Measurements from ENCODE around the gene DARS1.
"Not testable (repeated sequence)": the region's sequence is repeated elsewhere in the genome, so short reads cannot be mapped to it uniquely, and the experiment has no call there.

DARS1 gene

GRCh38 chr2:135935914-135936313 lies 49.5 kb downstream of the DARS1 start:
- DNase-seq: no peak

GRCh38 chr2:135931776-135932443 lies 53.5 kb downstream of the DARS1 start:
- no peak for DNase-seq

GRCh38 chr2:135926605-135927004 lies 58.8 kb downstream of the DARS1 start:
- DNase-seq: no peak

DNA sequence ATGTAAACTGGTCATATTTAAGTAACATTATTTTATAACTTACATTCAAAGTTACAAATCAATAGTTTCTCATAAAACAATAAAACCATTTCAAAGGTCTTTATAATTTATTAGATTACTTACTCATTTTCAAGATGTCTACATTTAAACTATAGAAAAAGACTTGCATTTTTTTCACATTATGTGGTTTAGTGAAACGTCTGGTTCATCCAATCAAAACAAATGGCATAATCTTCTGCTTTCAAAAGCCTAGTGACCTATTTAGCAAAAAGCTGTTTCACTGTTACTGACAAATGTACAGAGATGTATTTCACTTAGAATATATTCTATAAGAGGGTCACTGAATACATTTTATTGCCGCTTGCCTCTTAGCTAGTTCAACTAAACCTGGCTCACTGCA lies 59.9 kb downstream of the DARS1 start:
- no peak for DNase-seq

DNA sequence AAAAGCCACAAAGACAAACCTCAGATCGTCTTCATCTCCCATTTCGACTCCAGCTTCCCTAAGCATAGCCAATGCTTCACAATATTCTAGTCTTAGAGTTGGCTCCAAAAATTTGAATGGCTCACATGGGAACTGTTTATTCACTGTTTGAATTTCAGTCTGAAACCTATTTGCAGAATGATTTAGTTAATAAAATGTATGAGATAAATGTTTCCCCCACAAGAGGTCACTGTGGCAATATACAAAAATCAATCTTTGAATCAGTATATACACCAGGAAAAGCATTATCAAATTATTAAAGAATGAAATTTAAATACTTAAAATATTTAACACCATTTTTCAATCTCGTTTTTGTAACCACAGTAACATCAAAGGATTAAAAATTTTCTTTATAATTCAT lies 69.2 kb downstream of the DARS1 start:
- DNase-seq: peak in 1 of 2 donors; percentile 65

- DNase-seq: no peak
These were observed 70.9 kb downstream of the DARS1 start for GRCh38 chr2:135914485-135914884.

GRCh38 chr2:135913727-135914365 lies 71.6 kb downstream of the DARS1 start:
- DNase-seq: peak; percentile 6 to 71

DNA sequence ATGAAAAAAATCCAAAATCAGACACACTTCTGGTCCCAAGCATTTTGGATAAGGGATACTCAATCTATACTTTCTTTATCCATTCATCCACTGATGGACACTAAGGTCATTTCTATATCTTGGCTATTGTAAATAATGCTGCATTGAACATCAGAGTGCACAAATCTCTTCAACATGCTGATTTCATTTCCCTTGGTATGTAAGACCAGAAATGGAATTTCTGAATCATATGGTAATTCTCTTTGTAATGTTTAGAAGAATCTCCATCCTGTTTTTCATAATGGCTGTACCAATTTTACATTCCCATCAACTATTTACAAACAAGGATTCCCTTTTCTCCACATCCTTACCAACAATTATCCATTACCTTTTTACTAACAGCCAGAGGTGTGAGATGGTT lies 75.5 kb downstream of the DARS1 start:
- no peak for DNase-seq

DNA sequence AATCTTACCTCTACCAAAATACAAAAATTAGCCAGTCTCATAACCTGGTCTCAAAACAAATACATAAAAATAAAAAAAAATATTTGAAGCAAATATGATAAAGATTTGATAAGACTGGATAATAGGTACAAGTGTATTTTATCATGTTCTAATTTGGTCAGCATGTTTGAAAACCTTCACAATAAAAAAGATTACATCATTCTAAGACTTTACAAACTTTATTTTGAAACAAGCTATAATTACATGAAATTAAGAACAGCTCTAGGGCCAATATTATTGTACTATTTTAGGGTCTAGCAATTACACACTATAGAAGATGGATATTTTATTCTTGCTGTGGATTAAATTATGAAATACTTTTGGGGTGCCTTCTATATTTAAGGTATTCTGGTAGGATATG lies 79.7 kb downstream of the DARS1 start:
- DNase-seq: no peak

DNA sequence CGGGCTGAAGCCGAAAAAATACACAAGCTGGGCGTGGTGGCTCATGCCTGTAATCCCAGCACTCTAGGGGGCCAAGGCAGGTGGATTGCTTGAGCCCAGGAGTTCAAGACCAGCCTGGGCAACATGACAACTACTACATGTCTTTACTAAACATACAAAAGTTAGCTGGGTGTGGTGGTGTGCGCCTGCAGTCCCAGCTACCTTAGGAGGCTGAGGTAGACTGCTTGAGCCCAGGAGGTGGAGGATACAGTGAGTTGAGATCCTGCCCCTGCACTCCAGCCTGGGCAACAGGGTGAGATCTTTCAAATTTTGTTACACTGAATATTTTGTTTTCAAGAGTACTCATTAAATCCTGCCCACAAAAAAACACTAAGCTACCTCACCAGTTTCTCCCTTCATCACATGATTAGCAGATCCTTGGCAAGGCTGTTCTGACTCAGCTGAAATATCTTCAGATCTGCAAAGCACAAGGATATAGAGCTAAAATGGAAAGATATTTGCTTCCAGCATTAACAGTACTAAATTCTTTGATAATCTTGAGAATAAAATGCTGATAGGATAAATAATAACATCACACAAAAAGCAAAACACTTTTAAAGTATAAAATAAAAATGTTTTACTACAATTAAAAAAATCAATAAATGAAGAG lies 81.0 kb downstream of the DARS1 start:
- no peak for DNase-seq

DNA sequence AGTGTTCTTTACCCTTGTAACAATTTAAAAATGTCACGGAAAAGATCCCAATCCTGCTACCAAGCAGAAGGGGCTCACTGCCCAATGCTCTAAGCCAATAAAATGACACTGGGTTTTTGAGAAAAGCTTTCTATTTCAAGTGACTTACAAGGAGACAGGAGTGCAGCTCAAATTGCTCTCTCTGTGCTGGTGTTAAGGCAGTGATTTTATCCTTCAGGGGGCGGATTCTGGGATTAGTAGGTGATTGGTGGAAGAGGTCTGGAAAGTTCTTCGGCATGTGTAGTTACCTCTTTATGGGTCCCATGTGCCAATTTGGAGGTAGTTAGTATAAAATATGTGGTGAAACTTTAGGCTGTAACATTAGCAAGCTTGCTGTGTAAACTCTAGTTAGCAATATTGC lies 81.8 kb downstream of the DARS1 start:
- no peak for DNase-seq

DNA sequence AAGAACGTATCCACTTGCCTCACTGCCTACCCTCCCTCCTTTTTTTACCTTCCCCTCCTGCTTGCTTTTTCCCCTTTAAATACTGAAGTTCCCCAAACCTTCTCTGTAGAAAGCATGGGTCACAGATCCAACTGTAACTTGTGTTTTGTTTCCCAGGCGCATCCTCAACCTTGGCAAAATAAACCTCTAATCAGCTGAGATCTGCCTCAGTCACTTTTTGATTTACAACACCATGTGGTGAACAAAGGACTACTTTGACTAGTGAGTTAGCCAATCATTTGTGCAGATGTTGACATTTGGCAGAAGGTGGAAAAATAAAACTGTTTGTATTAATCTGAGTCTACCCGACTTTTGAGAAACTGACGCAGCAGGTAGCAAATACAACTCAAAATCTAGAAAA lies 85.9 kb downstream of the DARS1 start:
- DNase-seq: no peak

DNA sequence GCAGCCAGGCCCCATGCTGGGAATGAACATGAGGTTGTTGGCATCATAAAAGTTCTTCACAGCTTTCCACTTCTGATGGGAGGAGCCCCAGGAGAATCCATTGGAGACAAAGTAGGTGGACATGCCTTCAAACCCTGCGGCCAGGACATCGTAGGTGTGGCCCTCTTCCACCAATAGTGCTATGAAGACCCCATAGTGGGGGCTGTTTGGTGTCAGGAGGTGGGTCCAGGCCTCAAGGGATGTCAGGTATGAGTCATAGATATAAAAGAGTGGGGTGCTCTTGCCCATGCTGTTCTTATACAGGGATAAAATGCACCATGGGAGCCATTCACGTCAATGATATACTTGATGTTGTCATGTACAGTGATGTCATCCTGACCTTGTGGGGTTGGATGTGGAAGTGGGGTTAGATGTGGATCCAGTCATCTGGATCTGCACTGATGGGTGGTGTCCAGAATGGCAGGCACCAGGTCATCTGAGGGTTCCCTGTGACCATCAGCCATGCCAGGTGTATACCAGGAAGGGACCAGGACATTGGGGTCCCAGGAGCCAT lies 87.1 kb downstream of the DARS1 start:
- no peak for DNase-seq

- no peak for DNase-seq
These were observed 90.5 kb downstream of the DARS1 start for GRCh38 chr2:135894930-135895329.

DNA sequence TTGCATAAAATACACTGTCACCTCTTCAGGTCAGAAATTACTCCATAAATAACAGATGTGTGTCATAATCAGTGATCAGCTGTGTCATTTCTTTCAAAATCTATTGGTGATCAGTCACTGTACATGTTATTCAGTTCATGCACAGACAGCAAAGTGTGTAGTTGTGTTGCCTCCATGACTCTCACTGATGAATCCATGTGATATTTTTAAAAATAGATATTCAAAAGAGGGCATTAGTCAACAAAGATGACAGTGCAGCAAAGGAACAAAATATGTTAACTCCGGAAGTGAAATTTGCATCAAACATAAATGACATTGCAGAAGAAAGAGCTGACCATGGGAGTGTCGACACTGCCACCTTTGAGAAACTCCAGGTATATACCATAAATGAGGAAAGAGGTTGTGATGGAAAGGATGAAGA lies 92.0 kb downstream of the DARS1 start:
- DNase-seq: no peak

DNA sequence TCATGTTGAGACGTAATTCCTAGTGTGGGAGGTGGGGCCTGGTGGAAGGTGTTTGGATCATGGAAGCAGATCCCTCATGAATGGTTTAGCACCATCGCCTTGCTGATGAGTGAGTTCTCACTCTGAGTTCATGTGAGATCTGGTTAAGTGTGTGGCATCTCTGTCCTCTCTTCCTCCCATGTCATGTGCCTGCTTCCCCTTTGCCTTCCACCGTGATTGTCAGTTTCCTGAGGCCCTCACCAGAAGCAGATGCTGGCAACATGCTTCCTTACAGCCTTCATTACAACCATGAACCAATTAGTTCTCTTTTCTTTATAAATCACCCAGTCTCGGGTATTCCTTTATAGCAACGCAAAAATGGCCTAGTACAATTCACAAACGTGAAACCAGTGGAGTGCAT lies 94.6 kb downstream of the DARS1 start:
- DNase-seq: peak in 1 of 2 donors; percentile 18

DNA sequence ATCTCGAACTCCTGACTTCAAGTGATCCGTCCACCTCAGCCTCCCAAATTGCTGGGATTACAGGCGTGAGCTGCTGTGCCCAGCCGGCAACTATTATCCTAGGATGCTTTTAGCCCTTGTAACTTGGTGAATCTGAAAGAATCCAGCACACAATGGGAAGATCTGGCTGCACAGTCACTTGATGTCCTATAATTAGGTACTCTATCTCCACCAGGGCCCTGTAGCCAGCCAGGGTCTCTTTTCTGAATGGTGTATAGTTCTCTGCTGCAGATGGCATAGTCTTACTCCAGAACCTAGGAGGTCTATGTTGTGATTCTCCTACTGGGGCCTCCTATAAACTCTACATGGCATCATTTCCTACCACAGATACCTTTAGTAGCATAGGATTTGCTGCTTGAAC lies 95.3 kb downstream of the DARS1 start:
- DNase-seq: no peak

GRCh38 chr2:135888587-135888986 lies 96.8 kb downstream of the DARS1 start:
- not testable (repeated sequence) for DNase-seq

GRCh38 chr2:135885709-135886108 lies 99.7 kb downstream of the DARS1 start:
- DNase-seq: no peak

- DNase-seq: no peak
These were observed 103.0 kb downstream of the DARS1 start for GRCh38 chr2:135882415-135882814.

DNA sequence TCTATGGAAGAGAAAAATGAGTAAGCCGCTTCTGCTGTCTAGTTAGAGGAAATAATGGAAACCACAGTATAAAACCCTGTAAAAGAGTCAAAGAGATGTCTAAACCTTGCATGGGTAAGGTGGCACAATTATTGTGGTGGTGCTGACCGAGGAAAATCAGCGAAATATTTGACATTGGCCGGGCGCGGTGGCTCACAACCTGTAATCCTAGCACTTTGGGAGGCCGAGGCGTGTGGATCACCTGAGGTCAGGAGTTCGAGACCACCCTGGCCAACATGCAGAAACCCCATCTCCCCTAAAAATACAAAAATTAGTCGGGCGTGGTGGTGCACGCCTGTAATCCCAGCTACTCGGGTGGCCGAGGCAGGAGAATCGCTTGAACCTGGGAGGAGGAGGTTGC lies 108.7 kb downstream of the DARS1 start:
- DNase-seq: not testable (repeated sequence)

DNA sequence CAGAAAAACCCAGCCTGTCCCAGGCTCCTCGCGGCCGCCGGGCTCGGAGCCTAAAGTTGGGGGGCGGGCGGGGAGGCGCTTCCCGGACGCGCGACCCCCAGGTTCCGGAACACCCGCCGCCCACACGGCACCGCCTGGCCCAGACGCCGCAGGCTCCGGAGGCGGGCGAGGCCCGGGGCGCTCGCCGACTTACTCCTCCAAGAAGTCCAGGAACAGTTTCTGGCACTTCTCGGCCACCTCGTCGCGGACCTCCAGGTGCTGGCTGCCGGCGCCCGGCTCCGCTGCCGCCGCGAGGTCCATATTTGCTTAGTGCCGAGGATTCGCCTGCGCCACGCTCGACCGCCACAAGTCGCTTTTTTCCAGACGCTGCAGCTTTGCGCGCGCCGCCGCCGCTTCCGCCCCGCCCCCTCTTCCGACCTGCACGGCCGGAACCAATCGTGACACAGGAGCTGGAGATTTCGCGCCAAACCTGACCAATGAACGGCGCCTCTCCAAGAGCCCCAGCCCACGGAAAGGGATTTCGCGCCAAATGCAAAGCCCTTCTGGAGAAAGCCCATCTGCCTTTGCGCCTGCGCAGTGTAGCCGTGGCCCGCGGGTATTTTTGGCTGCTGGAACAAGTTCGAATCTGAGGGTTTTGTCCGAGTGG lies 109.2 kb downstream of the DARS1 start, which contains the start of gene MCM6:
TSS of gene MCM6 (minus strand) at position 378 of the 646 bp plus-strand sequence. CDS start at position 300, 78 bp downstream.
- peak; percentile 99 for DNase-seq

GRCh38 chr2:135875491-135876065 lies 109.8 kb downstream of the DARS1 start:
- DNase-seq: peak; percentile 72 to 76

Measured in CD4-positive, alpha-beta T cell treated with Interleukin-1 beta for 1 hour (primary cell).